H1 (cell line): Measurements from ENCODE around the gene SOCS4. TPM values are rescaled to one million over a fixed set of nuclear protein-coding genes. Genes with fewer than 3 reads are reported as not detected.
A peak's percentile ranks its signal among the peaks of the same experiment; 100 is the strongest.

Experiments
- CTCF ChIA-PET: fragments of 300-600 bp; sonication (Branson Sonifier 250); formaldehyde crosslinking; loops from one replicate; lab custom pipeline; 2021; ENCODE audit not compliant: partially characterized antibody; lab: Charles Lee
- POLR2A ChIA-PET: fragments of 300-600 bp; sonication (Branson Sonifier 250); formaldehyde crosslinking; loops from one replicate; lab custom pipeline; 2021; ENCODE audit warnings: inconsistent platforms; ENCODE audit not compliant: partially characterized antibody; lab: Charles Lee
- DNase-seq, 2 experiments: peaks; one replicate each; pipeline versions ENCODE4 v3.0.0 to v3.0.0-alpha.2; 2010 to 2022; ENCODE audit warnings: low spot score in 2 of 2, low read depth in 1 of 2, mixed read lengths in 1 of 2
- FAIRE-seq: peaks from 2 replicates; lab custom pipeline; 2011; peaks lifted over from hg19 to GRCh38; lab: Jason Lieb, UNC
- H2AFZ ChIP-seq: 2 replicates; pipeline ENCODE4 v1.8.1; 2012; ENCODE audit warnings: low read length, inconsistent platforms
- H2AK5ac ChIP-seq: 2 replicates; pipeline ENCODE4 v1.6.1; 2013; ENCODE audit warnings: low read depth, low read length
- H2BK120ac ChIP-seq: replicated peaks from 2 replicates; pipeline ENCODE3; 2013; ENCODE audit warnings: low read depth, low read length, inconsistent platforms
- H2BK12ac ChIP-seq: 2 replicates; pipeline ENCODE4 v1.6.1; 2013; ENCODE audit warnings: low read depth, low read length
- H2BK15ac ChIP-seq: 2 replicates; pipeline ENCODE4 v1.6.1; 2013; ENCODE audit warnings: low read length
- H2BK20ac ChIP-seq: 2 replicates; pipeline ENCODE4 v1.6.1; 2013; ENCODE audit warnings: low read length
- H2BK5ac ChIP-seq: 2 replicates; pipeline ENCODE4 v1.6.1; 2013; ENCODE audit warnings: low read depth, low read length
- H3K14ac ChIP-seq: 2 replicates; pipeline ENCODE4 v1.6.1; 2013; ENCODE audit warnings: inconsistent platforms; ENCODE audit not compliant: insufficient read length
- H3K18ac ChIP-seq: 2 replicates; pipeline ENCODE4 v1.6.1; 2013; ENCODE audit warnings: low read length; ENCODE audit errors: extremely low read depth
- H3K23ac ChIP-seq: 2 replicates; pipeline ENCODE4 v1.6.1; 2013; ENCODE audit warnings: inconsistent platforms; ENCODE audit not compliant: insufficient read length
- H3K23me2 ChIP-seq: 2 replicates; pipeline ENCODE4 v1.6.1; 2013; ENCODE audit warnings: low read depth, low read length
- H3K27ac ChIP-seq: 2 replicates; pipeline ENCODE4 v1.6.1; 2011; ENCODE audit warnings: low read depth, low read length, inconsistent platforms
- H3K27me3 ChIP-seq, 4 experiments: replicated peaks in 1 of 4; 1 replicate in 1 of 4; 2 replicates in 3 of 4; pipeline versions ENCODE4 v1.6.1 to v1.8.1; 2011 to 2013; ENCODE audit warnings: low read length in 3 of 4, mild to moderate bottlenecking in 3 of 4, inconsistent platforms in 2 of 4, mixed read lengths in 2 of 4, moderate library complexity in 1 of 4; ENCODE audit not compliant: control insufficient read depth in 3 of 4, insufficient read depth in 3 of 4; ENCODE audit errors: extremely low read depth in 1 of 4
- H3K36me3 ChIP-seq, 4 experiments: 2 replicates each; pipeline versions ENCODE4 v1.6.1 to v1.8.1; 2011 to 2013; ENCODE audit warnings: mild to moderate bottlenecking in 4 of 4, low read length in 3 of 4, moderate library complexity in 2 of 4, control low read depth in 1 of 4, inconsistent platforms in 1 of 4; ENCODE audit not compliant: insufficient read depth in 4 of 4, control insufficient read depth in 2 of 4
- H3K4ac ChIP-seq: replicated peaks from 2 replicates; pipeline ENCODE3; 2013; ENCODE audit warnings: low read length, low read depth, mixed read lengths, inconsistent platforms; ENCODE audit not compliant: insufficient read length
- H3K4me1 ChIP-seq, 4 experiments: replicated peaks in 1 of 4; 1 replicate in 1 of 4; 2 replicates in 3 of 4; pipeline versions ENCODE4 v1.6.1 to v1.8.1; 2011 to 2013; ENCODE audit warnings: low read length in 3 of 4, inconsistent platforms in 2 of 4, mixed read lengths in 1 of 4; ENCODE audit not compliant: insufficient read depth in 4 of 4, control insufficient read depth in 3 of 4
- H3K4me2 ChIP-seq, 2 experiments: 2 replicates each; pipeline versions ENCODE4 v1.6.1 to v1.8.1; 2011 to 2013; ENCODE audit warnings: low read depth in 2 of 2, low read length in 2 of 2, control low read depth in 1 of 2, inconsistent platforms in 1 of 2, mild to moderate bottlenecking in 1 of 2; ENCODE audit not compliant: insufficient read depth in 1 of 2
- H3K4me3 ChIP-seq, 4 experiments: fragments of 200-600, 300-600 bp in 1 of 4; sonication (generic), shearing (Covaris generic), sonication (Bioruptor Twin) in 1 of 4; 2 replicates each; pipeline versions ENCODE4 v1.5.1 to v1.8.1; 2011 to 2016; ENCODE audit warnings: low read length in 4 of 4, low read depth in 3 of 4, control low read depth in 2 of 4, inconsistent platforms in 2 of 4, mild to moderate bottlenecking in 2 of 4, mixed read lengths in 1 of 4, moderate library complexity in 1 of 4; ENCODE audit not compliant: insufficient read depth in 2 of 4; ENCODE audit errors: extremely low read depth in 1 of 4
- H3K56ac ChIP-seq: replicated peaks from 2 replicates; pipeline ENCODE3; 2013; ENCODE audit warnings: low read depth, mild to moderate bottlenecking, mixed read lengths, low read length, inconsistent platforms; ENCODE audit not compliant: insufficient read length
- H3K79me1 ChIP-seq: 2 replicates; pipeline ENCODE4 v1.6.1; 2013; ENCODE audit warnings: low read depth, low read length, control low read depth
- H3K79me2 ChIP-seq, 2 experiments: 2 replicates each; pipeline versions ENCODE4 v1.6.1 to v1.8.1; 2012 to 2013; ENCODE audit warnings: low read length in 2 of 2, mild to moderate bottlenecking in 2 of 2, inconsistent platforms in 1 of 2; ENCODE audit not compliant: insufficient read depth in 2 of 2, control insufficient read depth in 1 of 2
- H3K9ac ChIP-seq, 4 experiments: replicated peaks in 1 of 4; 1 replicate in 1 of 4; 2 replicates in 3 of 4; pipeline versions ENCODE4 v1.6.1 to v1.8.1; 2011 to 2013; ENCODE audit warnings: low read depth in 3 of 4, low read length in 3 of 4, control low read depth in 2 of 4, mild to moderate bottlenecking in 2 of 4, moderate library complexity in 2 of 4, inconsistent platforms in 1 of 4; ENCODE audit errors: extremely low read depth in 1 of 4
- H3K9me3 ChIP-seq, 2 experiments: 2 replicates each; pipeline versions ENCODE4 v1.6.1 to v1.8.1; 2012 to 2013; ENCODE audit warnings: mild to moderate bottlenecking in 2 of 2, moderate library complexity in 2 of 2, control low read depth in 1 of 2, inconsistent platforms in 1 of 2, low read depth in 1 of 2, low read length in 1 of 2, mixed read lengths in 1 of 2; ENCODE audit not compliant: insufficient read depth in 2 of 2
- H4K20me1 ChIP-seq, 2 experiments: replicated peaks in 1 of 2; 2 replicates each; pipeline versions ENCODE3 to v1.8.1; 2011 to 2013; ENCODE audit warnings: inconsistent platforms in 2 of 2, low read length in 2 of 2, mild to moderate bottlenecking in 1 of 2; ENCODE audit not compliant: insufficient read depth in 2 of 2, control insufficient read depth in 1 of 2
- H4K5ac ChIP-seq: 2 replicates; pipeline ENCODE4 v1.6.1; 2013; ENCODE audit warnings: low read length, low read depth, mixed read lengths, inconsistent platforms; ENCODE audit not compliant: insufficient read length
- H4K8ac ChIP-seq: 2 replicates; pipeline ENCODE4 v1.8.0; 2013; ENCODE audit warnings: mild to moderate bottlenecking, moderate library complexity, low read length, inconsistent platforms; ENCODE audit not compliant: insufficient read depth; ENCODE audit errors: extremely low read depth
- H4K91ac ChIP-seq: replicated peaks from 2 replicates; pipeline ENCODE3; 2013; ENCODE audit warnings: low read length, mixed read lengths, inconsistent platforms; ENCODE audit not compliant: insufficient read length
- MAFK ChIP-seq: IDR thresholded peaks from 2 replicates; pipeline ENCODE4 v1.6.1; 2012; ENCODE audit warnings: low read depth, mild to moderate bottlenecking, improper control_type of control experiment, low read length
- POLR2A ChIP-seq, 2 experiments: IDR thresholded peaks; 1 replicate in 1 of 2; 2 replicates in 1 of 2; pipeline ENCODE4 v1.6.1; 2011; ENCODE audit warnings: low read depth in 2 of 2, low read length in 2 of 2, mild to moderate bottlenecking in 2 of 2; ENCODE audit errors: control extremely low read depth in 1 of 2
- WGBS, 2 experiments: shearing (Covaris generic) in 1 of 2; methylation state at CpG; one replicate each; pipeline versions ENCODE4 v1.1.6 to v1.1.7; 2013 to 2015; ENCODE audit warnings: low lambda C conversion rate in 2 of 2, mixed read lengths in 2 of 2, inconsistent platforms in 1 of 2, low coverage in 1 of 2, missing lambda C conversion rate in 1 of 2; ENCODE audit not compliant: insufficient replicate concordance in 2 of 2, insufficient coverage in 1 of 2, insufficient read length in 1 of 2; ENCODE audit errors: extremely low coverage in 1 of 2, missing lambda C conversion rate in 1 of 2; 5-methylcytosine and 5-hydroxymethylcytosine counted together
- polyA plus RNA-seq, 7 experiments: library from polyadenylated mRNA; depleted of rRNA in 3 of 7; stranded (reverse) in 5 of 7; unstranded in 2 of 7; fragments of >200 nt in 5 of 7; fragments of 200-250 nt in 2 of 7; gene quantifications; 1 replicate in 5 of 7; 2 replicates in 1 of 7; 4 replicates in 1 of 7; pipeline versions ENCODE4 v1.2.1 to v1.2.3, GENCODE V29; 2011 to 2013; ENCODE audit warnings: missing spikeins in 2 of 7, mixed read lengths in 2 of 7
- total RNA-seq: library from RNA; stranded (reverse); fragmentation: NEBNext Ultra II Directional; extraction: Animal tissue kit (Norgen Biotek cat#: 25700); gene quantifications from 2 replicates; pipeline ENCODE4 v1.2.1, GENCODE V29; 2021

The SOCS4 gene
- total and polyA plus RNA-seq, 2 of the 8 experiments (the other 6 are each of a cell fraction or from before 2014, with no cell fraction given): 5.5 to 31.5 TPM

DNA sequence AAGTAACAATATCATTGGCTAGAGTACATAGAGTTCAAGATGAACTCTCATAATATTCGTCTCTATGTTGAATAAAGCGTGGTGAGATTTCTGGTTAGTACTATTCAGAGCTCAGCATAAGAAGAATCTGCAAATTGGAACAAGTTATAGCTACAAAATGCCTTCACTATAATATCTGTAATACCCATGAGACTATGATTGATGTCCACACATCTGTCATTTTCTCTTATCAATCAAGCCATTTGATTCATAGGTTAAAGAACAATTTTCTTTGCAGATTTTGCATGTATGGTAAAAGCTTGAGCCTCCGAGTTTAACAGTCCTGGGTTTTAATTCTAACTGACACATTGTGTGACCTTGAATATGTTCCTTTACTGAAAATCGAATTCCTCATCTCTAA, 1.4 kb downstream of the SOCS4 start:
- Histone ChIP-seq H2BK20ac (no peak overlapping the region), H3K4me1 (peaks cover 0 to 10% (median 1%) of the 10 kb centered on the region in 4 experiments; a peak in 2 of 7 replicates), H3K9ac (peak overlapping the region in 1 of 4 experiments; percentile 61; a peak in 4 of 7 replicates), H4K20me1 (no peaks in the 10 kb centered on the region), H2BK120ac (no peak overlapping the region), H3K4ac (no peak overlapping the region), H3K36me3 (peaks cover 0 to 20% (median 5%) of the 10 kb centered on the region in 4 experiments; a peak in 4 of 8 replicates), H3K18ac (no peak overlapping the region), H2BK12ac (no peak overlapping the region), H4K8ac (no peak overlapping the region), H4K91ac (no peak overlapping the region), H3K27me3 (no peaks in the 10 kb centered on the region), H3K4me3 (peak overlapping the region; percentile 89 to 96 (median 94)), H2BK15ac (no peak overlapping the region), H3K23me2 (peaks cover 7% of the 10 kb centered on the region), H2AK5ac (no peak overlapping the region), H3K14ac (no peak overlapping the region), H3K9me3 (no peaks in the 10 kb centered on the region), H3K79me2 (peaks cover 18 to 78% of the 10 kb centered on the region in 2 experiments; a peak in 3 of 4 replicates), H2AFZ (no peak overlapping the region), H3K4me2 (peak overlapping the region; percentile 70 to 97), H3K23ac (no peak overlapping the region), H3K27ac (no peak overlapping the region), H4K5ac (no peak overlapping the region), H3K79me1 (no peaks in the 10 kb centered on the region), H3K56ac (no peak overlapping the region), H2BK5ac (no peak overlapping the region)
- no peak for DNase-seq
- ChIA-PET POLR2A (interaction anchor here (0.7 to 8.5 kb wide), 6 partner anchors 11 to 194 kb away, joined by 4 to 101 read pairs (median 9); partner anchors contain the start of gene MAPK1IP1L), CTCF (interaction anchor here (0.5 to 2.9 kb wide), 5 partner anchors 11 to 409 kb away, joined by 3 to 22 read pairs (median 4); partner anchors contain the start of gene MAPK1IP1L)
- FAIRE-seq: no peak
- WGBS, 2 experiments: 76% methylated on average over 4 of the region's 4 CpGs; no CpG with 5 or more reads in 1 of the 2 experiments
- TF ChIP-seq MAFK (no peak), POLR2A (IDR thresholded peaks at IDR 0.05; ENCODE audit: control extremely low read depth in 1 of 2, low read depth in 2 of 2, low read length in 2 of 2) (no peak)
